CD4-positive, alpha-beta T cell (primary cell): ENCODE data around the gene STK32C. TPM values are rescaled to one million over a fixed set of nuclear protein-coding genes. Genes with fewer than 3 reads are reported as not detected.
"Not testable (repeated sequence)": the region's sequence is repeated elsewhere in the genome, so short reads cannot be mapped to it uniquely, and the experiment has no call there.

ENCODE experiments used
- ATAC-seq: fragments of 200-7000 bp; cut with Tn5 transposase; one replicate; pipeline ENCODE4 v1.10.0; 2022; ENCODE audit warnings: mild to moderate bottlenecking; ENCODE audit not compliant: poor library complexity
- CTCF ChIA-PET: fragments of 350-600 bp; sonication (Branson Sonifier 250); formaldehyde crosslinking; loops from one replicate; lab custom pipeline; 2021; ENCODE audit warnings: antibody characterized with exemption, inconsistent platforms; lab: Charles Lee
- POLR2A ChIA-PET: fragments of 350-600 bp; sonication (Branson Sonifier 250); formaldehyde crosslinking; loops from one replicate; lab custom pipeline; 2021; ENCODE audit warnings: antibody characterized with exemption, inconsistent platforms; lab: Charles Lee
- DNase-seq, 14 experiments: peaks; one replicate each; pipeline ENCODE4 v3.0.0-alpha.2; 2013 to 2020; ENCODE audit warnings: mixed read lengths in 2 of 14
- H3K27ac ChIP-seq, 2 donors: one replicate each; pipeline versions ENCODE4 v1.5.1 to v1.7.0; 2013; ENCODE audit warnings: low read length in 2 of 2, low read depth in 1 of 2, mild to moderate bottlenecking in 1 of 2
- H3K27me3 ChIP-seq, 2 experiments: 1 replicate in 1 of 2; 2 replicates in 1 of 2; pipeline versions ENCODE4 v1.6.1 to v1.7.0; 2013; ENCODE audit warnings: low read length in 2 of 2, control low read depth in 1 of 2, mild to moderate bottlenecking in 1 of 2, moderate library complexity in 1 of 2; ENCODE audit not compliant: insufficient read depth in 2 of 2, control insufficient read depth in 1 of 2
- H3K36me3 ChIP-seq: one replicate; pipeline ENCODE4 v1.6.1; 2013; ENCODE audit warnings: low read length, control low read depth; ENCODE audit not compliant: insufficient read depth
- H3K4me1 ChIP-seq: one replicate; pipeline ENCODE4 v1.6.1; 2013; ENCODE audit warnings: low read length, control low read depth; ENCODE audit not compliant: insufficient read depth
- H3K4me3 ChIP-seq: one replicate; pipeline ENCODE4 v1.5.1; 2013; ENCODE audit warnings: mild to moderate bottlenecking, low read length, moderate library complexity
- H3K9me3 ChIP-seq, 2 experiments: 1 replicate in 1 of 2; 2 replicates in 1 of 2; pipeline versions ENCODE4 v1.6.1 to v1.7.0; 2013; ENCODE audit warnings: low read length in 2 of 2, mild to moderate bottlenecking in 2 of 2, control low read depth in 1 of 2, moderate library complexity in 1 of 2; ENCODE audit not compliant: control insufficient read depth in 1 of 2, insufficient read depth in 1 of 2
- H3K27ac Mint-ChIP-seq: one replicate; pipeline ENCODE4 v1.8.0; 2020; ENCODE audit warnings: mixed read lengths
- H3K27me3 Mint-ChIP-seq: one replicate; pipeline ENCODE4 v1.8.0; 2021; ENCODE audit warnings: mixed read lengths
- H3K36me3 Mint-ChIP-seq: one replicate; pipeline ENCODE4 v1.8.0; 2021; ENCODE audit warnings: low read depth, mixed read lengths
- H3K4me1 Mint-ChIP-seq: one replicate; pipeline ENCODE4 v1.8.0; 2021; ENCODE audit warnings: low read depth, mixed read lengths
- H3K4me3 Mint-ChIP-seq: one replicate; pipeline ENCODE4 v1.8.0; 2020; ENCODE audit warnings: mild to moderate bottlenecking, mixed read lengths
- H3K9me3 Mint-ChIP-seq: one replicate; pipeline ENCODE4 v1.8.0; 2020; ENCODE audit warnings: mixed read lengths
- intact Hi-C, 2 experiments: fragments of 100-400 bp; cut with DNase I in 1 of 2; cut with micrococcal nuclease in 1 of 2; formaldehyde crosslinking; loops; one replicate each; pipeline versions ENCODE4 v1.15.1 to v1.9.0; 2023 to 2025; cut with DNase I, micrococcal nuclease
- total RNA-seq, 174 experiments: library from RNA in 2 of 174; stranded (reverse) in 2 of 174; gene quantifications; one replicate each; pipeline ENCODE4 v1.2.3 and lab custom pipeline; 2021 to 2026
- TF ChIP-seq, protein P1 (sequence below): fragments of 200-600 bp; IDR thresholded peaks from one replicate; pipeline ENCODE4 v1.8.0; 2022; ENCODE audit warnings: antibody characterized with exemption, mild to moderate bottlenecking

The STK32C gene
- total RNA-seq, 2 experiments from 2014 or later = 4.9 to 5.2 TPM

GRCh38 chr10:132316133-132316532, 8.4 kb upstream of the STK32C start:
- H3K4me1 ChIP-seq = no peaks in the 10 kb centered on the region
- H3K27me3 ChIP-seq = no peaks in the 10 kb centered on the region
- no peak overlapping the region for H3K4me3 ChIP-seq
- ChIA-PET CTCF (no interaction called here), POLR2A (no interaction called here)
- ATAC-seq = no peak
- intact Hi-C loops = no loop called here
- no peak overlapping the region for H3K27ac Mint-ChIP-seq
- H3K9me3 Mint-ChIP-seq = no peaks in the 10 kb centered on the region
- no peaks in the 10 kb centered on the region for H3K9me3 ChIP-seq
- no peaks in the 10 kb centered on the region for H3K4me1 Mint-ChIP-seq
- H3K27me3 Mint-ChIP-seq = no peaks in the 10 kb centered on the region
- DNase-seq = no peak
- TF ChIP-seq, protein P1, sequence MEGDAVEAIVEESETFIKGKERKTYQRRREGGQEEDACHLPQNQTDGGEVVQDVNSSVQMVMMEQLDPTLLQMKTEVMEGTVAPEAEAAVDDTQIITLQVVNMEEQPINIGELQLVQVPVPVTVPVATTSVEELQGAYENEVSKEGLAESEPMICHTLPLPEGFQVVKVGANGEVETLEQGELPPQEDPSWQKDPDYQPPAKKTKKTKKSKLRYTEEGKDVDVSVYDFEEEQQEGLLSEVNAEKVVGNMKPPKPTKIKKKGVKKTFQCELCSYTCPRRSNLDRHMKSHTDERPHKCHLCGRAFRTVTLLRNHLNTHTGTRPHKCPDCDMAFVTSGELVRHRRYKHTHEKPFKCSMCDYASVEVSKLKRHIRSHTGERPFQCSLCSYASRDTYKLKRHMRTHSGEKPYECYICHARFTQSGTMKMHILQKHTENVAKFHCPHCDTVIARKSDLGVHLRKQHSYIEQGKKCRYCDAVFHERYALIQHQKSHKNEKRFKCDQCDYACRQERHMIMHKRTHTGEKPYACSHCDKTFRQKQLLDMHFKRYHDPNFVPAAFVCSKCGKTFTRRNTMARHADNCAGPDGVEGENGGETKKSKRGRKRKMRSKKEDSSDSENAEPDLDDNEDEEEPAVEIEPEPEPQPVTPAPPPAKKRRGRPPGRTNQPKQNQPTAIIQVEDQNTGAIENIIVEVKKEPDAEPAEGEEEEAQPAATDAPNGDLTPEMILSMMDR = no peak
- no peak overlapping the region for H3K4me3 Mint-ChIP-seq
- no peaks in the 10 kb centered on the region for H3K36me3 Mint-ChIP-seq
- no peak overlapping the region for H3K27ac ChIP-seq
- no peaks in the 10 kb centered on the region for H3K36me3 ChIP-seq

- H3K9me3 ChIP-seq, POLR2A ChIA-PET, H3K4me3 Mint-ChIP-seq, H3K27me3 Mint-ChIP-seq, H3K27ac ChIP-seq, H3K27ac Mint-ChIP-seq, H3K9me3 Mint-ChIP-seq, DNase-seq, intact Hi-C loops, ATAC-seq, H3K36me3 Mint-ChIP-seq, H3K4me1 ChIP-seq, H3K4me1 Mint-ChIP-seq, H3K4me3 ChIP-seq, CTCF ChIA-PET, H3K27me3 ChIP-seq, H3K36me3 ChIP-seq: not testable (repeated sequence)
Observed at GRCh38 chr10:132314881-132315280, 7.1 kb upstream of the STK32C start.

- TF ChIP-seq, protein P1 = no peak
- Histone ChIP-seq H3K9me3 (no peaks in the 10 kb centered on the region), H3K27me3 (no peaks in the 10 kb centered on the region), H3K4me1 (no peaks in the 10 kb centered on the region), H3K4me3 (no peak overlapping the region), H3K27ac (no peak overlapping the region), H3K36me3 (no peaks in the 10 kb centered on the region)
- Mint-ChIP-seq H3K27ac (no peak overlapping the region), H3K27me3 (no peaks in the 10 kb centered on the region), H3K36me3 (no peaks in the 10 kb centered on the region), H3K9me3 (no peaks in the 10 kb centered on the region), H3K4me1 (no peaks in the 10 kb centered on the region), H3K4me3 (no peak overlapping the region)
- intact Hi-C loops = no loop called here
- ChIA-PET POLR2A (no interaction called here), CTCF (no interaction called here)
- DNase-seq (no peak), ATAC-seq (no peak)
Observed at GRCh38 chr10:132314336-132314735, 6.6 kb upstream of the STK32C start.

DNA sequence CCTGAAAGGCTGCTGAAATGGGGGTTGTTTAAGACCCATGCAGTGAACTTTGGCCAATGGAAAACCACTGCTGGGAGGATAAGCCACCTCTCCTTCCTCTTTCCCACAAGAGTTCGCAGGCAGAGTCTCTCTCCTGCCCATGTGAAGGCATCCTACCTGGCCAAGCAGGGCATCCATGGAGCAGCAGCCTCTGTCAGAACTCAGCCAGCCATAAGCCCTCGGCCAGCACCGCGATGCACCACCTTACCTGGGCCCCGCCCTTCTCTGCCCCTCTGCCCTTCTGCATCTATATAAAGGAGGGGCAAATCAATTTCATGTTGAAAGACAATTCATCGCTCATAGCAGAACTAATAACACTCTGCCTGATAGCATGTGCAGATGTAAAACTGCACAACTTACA, 6.1 kb upstream of the STK32C start:
- Mint-ChIP-seq H3K4me3 (no peak overlapping the region), H3K4me1 (no peaks in the 10 kb centered on the region), H3K27me3 (no peaks in the 10 kb centered on the region), H3K9me3 (no peaks in the 10 kb centered on the region), H3K36me3 (no peaks in the 10 kb centered on the region), H3K27ac (no peak overlapping the region)
- TF ChIP-seq, protein P1 = no peak
- no peaks in the 10 kb centered on the region for H3K36me3 ChIP-seq
- POLR2A ChIA-PET = no interaction called here
- no peak for ATAC-seq
- H3K9me3 ChIP-seq = no peaks in the 10 kb centered on the region
- no peak overlapping the region for H3K4me3 ChIP-seq
- no peak for DNase-seq
- peaks cover 2% of the 10 kb centered on the region for H3K4me1 ChIP-seq
- H3K27me3 ChIP-seq = no peaks in the 10 kb centered on the region
- no peak overlapping the region for H3K27ac ChIP-seq
- CTCF ChIA-PET = no interaction called here
- intact Hi-C loops = no loop called here
